Hematopoietic multipotent progenitor cell treated with erythropoietin and hydrocortisone succinate and interleukin-3 and kit ligand, for 6 days (in vitro differentiated cells): ENCODE results near the gene GLS2.
"Not testable (repeated sequence)": the region's sequence is repeated elsewhere in the genome, so short reads cannot be mapped to it uniquely, and the experiment has no call there.

ENCODE experiments used
- DNase-seq: peaks from one replicate; pipeline ENCODE4 v3.0.0-alpha.2; 2015

GLS2 gene

DNA sequence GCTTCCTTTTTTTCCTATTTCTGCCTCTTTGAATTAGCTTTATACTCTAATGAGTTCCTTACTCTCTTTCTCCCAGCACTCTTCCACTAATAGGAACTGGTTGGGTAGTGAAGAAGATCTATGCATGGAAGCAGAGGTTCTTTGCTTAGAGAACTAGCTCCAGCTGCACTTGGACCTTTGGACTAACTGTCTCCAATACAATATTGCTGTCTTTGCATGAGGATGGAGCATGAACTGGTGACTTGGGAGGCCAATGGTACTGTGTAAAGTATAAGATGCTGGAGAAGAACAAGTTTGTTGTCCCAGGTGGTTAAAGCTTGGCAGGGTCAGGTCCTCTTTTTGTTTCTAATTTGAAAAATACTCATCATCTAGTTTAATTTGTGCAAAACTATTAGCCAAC lies 2.4 kb upstream of the GLS2 start:
- DNase-seq, result no peak

DNA sequence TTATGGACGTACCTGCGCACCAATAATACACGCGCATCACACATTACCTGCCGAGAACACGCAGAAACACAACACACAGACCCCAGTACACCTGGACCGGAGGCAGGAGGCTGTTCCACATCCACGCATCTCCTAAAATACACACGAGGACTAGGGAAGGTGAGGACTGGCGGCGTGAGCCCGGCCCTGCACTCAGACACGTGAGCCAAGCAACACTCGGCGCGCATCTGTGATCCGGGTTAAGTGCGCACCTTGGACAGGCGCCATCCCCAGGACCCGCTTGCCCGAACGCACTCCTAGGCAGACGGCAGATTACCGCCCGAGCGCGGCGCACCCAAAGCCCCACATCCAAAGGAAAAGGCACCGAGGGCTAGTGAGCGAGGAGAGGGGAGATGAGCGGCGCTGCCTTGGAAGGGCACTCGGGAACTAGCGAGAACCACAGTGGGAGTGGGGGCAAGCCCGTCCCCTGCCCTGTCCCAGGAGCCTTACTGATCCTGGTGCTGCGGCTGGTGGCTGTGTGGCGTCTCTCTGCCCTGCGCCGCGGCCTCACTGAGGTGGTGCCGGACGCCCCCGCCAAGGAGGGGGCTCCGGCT lies 417 bp downstream of the GLS2 start:
- peak; percentile 29 for DNase-seq

DNA sequence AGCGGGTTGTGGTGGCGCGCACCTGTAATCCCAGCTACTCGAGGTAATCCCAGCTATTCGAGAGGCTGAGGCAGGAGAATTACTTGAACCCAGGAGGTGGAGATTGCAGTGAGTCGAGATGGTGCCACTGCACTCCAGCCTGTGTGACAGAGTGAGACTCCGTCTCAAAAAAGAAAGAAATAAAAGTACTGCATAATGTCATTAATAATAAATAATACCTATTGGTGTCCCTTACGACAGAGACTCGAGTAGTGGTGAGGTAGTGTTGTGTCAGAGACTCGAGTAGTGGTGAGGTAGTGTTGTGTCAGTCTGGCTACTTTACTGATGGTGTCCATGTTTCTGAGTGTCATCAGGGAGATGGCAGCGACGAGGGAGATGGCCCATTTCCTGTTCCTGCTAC lies 1.3 kb downstream of the GLS2 start:
- no peak for DNase-seq

DNA sequence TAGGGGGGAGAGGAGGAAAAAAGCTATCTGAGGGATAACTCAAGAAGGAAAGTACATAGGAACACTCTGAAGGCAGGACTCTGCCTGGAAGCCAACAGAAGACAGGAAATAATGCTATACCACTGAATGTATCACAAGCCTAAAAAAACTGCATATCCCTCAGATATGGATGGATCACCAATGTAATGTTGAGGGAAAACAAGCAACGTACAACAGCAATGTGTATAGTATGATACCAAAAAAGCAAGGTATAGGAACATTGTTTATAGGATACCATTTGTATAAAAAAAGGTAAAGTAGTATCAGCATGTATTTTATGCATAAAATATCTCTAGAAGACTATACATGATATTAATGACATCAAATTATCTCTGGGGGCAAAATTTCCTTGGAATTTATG lies 3.4 kb downstream of the GLS2 start:
- no peak for DNase-seq

DNA sequence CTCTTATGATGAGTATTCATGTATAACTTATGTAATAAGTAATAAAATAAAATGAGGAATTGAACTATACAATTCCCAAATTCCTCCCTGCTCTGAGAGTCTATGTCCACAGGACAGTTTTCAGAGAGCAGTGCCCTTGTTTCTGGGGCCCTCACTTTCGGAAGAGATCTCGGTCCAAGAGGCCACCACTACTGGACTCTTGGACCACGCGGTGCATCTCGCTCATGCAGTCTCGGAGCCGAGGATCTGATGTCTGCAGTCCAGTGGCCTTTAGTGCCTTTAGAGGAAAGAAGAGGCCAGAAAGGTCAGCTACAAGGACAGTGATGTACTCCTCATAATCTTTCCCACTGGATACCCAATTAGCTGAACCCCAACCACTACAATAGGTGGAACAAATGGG lies 8.3 kb downstream of the GLS2 start:
- DNase-seq, result no peak

DNA sequence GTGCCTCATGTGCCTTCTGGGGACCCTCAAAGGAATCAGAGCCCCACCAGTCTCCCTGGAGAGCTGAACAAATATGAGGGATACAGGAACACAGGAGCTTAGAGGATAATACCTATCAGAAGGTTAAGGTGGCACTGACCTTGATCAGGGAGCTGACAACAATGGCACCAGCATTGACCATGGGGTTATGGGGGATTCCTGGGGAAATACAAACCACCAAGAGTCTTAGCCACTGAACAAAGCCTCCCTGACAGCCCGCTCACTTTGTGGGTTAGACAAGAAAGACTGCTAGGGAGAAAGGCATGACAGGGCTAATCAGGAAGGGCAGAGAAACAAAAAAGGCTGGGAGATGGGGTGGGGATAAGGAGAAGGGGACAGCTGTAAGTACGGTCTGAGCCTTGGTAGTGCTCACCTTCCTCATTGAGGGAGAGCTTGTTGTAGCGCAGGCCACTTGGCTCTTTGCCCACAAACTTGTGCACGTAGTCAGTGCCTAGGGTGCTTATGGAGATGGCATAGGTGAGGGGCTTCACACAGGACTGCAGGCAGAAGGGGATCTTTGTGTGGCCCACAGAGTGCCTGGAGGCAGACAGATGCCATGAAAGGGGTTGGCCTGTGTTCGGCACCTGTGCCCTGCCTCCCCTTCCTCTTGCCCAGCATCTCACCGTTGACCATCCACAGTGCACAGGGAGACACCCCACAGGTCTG lies 10.3 kb downstream of the GLS2 start:
- DNase-seq, result no peak

DNA sequence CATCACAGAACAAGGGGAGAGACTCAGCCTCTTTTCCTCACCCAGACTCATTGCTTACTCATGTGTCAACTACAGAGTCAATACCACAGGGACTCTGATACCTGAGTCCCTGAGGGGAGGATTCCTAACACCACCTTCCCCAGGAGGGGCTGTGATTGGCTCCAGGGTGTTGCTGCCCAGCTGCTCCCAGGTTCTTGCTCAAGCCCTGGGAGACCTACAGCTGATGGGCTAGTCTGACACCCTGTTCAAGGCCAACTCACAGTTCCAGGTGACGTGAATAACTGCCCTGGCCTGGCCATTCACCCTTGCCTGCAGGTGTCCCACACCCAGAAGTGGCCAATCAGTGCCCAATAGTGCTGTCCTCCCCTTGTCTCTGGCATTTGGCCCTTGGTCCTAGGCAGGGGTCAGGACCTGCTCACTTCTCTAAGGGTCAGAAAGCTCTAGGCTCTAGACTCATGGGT lies 11.0 kb downstream of the GLS2 start:
- no peak for DNase-seq

DNA sequence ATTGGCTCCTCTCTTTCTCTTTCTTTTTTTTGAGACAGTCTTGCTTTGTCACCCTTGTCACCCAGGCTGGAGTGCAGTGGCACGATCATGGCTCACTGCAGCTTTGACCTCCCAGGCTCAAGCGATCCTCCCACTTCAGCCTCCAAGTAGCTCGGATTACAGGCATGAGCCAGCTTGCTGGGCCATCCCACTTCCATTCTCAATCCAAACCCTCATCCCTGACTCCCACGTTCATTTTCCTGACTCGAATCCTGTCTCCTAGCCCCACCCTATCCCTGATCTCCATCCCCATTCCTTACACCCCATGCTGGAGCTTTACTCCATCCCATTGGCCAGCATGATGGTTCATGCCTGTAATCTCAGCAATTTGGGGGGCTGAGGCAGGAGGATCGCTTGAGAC lies 11.8 kb downstream of the GLS2 start:
- DNase-seq, result no peak

DNA sequence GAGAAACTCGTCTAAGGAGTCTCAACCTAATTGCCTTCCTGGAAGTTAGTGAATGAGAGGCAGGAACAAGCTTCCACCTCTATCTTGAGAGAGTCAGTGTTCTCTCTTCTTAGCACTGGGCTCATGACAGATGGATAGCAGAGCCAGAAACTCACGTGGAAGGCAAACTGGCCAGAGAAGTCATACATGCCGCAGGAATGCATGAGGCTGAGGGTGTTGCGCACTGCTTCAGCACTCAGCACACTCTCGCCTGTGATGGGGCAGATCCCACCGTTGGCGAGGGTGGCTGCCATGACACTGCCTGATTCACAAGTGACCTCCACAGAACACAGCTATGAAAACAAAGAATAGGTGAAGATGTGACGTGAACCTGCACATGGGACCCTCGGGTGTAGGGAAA lies 13.6 kb downstream of the GLS2 start:
- DNase-seq, result no peak

DNA sequence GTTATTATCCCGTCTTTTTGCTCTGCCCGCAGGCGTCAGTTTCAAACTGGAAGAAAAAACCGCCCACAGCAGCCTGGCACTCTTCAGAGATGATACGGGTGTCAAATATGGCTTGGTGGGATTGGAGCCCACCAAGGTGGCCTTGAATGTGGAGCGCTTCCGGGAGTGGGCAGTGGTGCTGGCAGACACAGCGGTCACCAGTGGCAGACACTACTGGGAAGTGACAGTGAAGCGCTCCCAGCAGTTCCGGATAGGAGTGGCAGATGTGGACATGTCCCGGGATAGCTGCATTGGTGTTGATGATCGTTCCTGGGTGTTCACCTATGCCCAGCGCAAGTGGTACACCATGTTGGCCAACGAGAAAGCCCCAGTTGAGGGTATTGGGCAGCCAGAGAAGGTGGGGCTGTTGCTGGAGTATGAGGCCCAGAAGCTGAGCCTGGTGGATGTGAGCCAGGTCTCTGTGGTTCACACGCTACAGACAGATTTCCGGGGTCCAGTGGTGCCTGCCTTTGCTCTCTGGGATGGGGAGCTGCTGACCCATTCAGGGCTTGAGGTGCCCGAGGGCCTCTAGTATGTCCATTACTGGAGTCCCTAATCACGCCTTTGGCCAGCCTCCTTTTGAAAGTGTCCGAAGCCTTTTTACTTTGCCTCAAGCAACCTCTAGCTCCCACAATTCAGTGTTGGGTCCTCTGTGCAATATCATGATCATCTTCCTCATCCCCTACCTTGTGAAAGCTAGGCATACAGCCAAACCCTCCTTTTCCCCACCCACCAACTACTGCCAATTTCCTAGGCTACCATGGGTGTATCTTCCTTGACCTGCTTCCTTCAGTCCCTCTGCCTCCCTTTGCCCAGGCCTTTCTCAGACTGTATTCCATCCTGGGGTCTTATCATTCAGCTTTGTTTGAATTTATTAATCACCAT lies 18.7 kb downstream of the GLS2 start:
- peak; percentile 78 for DNase-seq

DNA sequence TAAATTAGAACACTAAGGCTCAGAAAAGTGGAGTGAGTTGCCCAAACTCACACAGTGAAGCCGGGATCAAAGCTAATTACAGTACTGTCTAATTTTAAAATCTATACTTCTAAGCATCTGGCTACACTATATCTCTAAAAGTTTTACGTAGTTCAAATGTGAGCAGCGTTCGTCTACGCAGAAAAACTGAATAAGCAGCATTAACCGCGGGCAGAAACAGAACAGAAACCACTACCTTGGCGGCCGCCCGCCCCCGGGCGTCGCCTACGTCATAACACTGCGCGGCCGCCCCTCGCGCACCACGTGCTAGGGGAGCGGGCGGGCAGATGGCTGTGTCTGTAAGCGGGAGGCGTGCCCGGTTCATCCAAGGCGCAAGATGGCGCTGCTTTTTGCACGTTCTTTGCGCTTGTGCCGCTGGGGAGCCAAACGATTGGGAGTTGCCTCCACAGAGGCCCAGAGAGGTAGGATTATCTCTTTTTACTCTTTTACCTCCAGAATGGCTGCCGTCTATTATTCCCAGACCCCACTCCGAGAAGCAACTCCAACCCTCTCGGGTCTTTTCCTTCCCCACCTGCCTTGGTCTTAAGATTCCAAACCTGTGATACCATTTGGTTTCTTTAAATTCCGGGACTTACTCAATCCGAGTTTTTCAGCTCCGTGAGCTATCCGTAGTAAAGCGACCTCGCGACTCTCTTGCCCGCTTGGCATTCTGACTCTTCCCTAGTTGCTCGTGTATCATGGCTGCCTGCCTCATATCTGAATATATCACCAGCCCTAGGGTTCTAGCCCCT lies 19.6 kb downstream of the GLS2 start, which contains the start of gene SPRYD4:
Gene SPRYD4, plus strand, starts transcription at position 363 of the 791 bp plus-strand sequence. Its CDS starts 14 bp downstream, at position 377.
- peak; percentile 96 for DNase-seq

DNA sequence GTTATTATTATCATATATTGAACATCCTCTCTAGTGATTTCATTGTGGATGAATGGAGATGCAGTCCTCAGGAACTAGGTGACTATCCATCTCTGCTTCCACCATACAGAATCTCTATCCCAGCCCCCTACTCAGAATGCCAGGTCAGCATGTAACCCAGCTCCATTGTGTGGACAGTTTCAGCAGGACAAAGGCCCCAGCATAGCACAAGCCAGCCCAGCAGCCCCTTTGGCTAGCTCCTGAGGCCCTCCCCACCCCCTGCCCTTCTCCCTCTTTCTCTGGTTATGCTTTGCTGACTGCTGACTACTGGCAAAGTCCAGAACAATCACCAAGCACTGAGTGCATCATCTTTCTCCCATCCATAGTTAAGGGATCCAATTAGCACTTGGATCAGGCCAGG lies 25.4 kb downstream of the GLS2 start:
- no peak for DNase-seq

DNA sequence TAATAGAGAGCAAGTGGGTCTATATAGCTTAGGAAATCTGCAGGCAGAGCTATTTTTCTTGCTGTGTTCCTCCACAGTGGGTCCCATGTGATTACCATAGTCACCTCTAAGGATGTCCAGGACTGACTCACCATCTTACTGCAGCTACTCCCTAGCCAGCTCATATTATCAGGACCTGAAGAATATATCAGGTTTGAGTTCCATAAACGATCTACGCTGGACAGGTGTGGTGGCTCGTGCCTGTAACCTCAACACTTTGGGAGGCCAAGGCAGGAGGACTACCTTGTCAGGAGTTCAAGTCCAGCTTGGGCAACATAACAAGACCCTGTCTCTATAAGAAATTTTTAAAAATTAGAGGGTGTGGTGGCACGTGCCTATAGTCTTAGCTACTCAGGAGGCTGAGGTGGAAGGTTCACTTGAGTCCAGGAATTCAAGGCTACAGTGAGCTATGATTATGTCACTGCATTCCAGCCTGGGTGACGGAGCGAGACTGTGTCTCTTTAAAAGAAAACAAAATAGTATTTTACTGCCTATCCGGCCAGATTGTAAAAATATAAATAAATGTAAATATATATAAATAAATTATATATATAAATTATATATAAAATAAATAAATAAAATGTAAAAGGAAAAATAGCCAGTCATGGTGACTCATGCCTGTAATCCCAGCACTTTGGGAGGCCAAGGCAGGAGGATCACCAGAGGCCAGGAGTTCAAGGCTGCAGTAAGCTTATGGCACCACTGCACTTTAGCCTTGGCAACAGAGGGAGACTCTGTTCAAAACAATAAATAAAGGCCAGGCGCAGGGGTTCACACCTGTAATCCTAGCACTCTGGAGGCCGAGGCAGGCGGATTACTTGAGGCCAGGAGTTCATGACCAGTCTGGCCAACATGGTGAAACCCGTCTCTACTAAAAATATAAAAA lies 26.5 kb downstream of the GLS2 start:
- DNase-seq, result no peak

DNA sequence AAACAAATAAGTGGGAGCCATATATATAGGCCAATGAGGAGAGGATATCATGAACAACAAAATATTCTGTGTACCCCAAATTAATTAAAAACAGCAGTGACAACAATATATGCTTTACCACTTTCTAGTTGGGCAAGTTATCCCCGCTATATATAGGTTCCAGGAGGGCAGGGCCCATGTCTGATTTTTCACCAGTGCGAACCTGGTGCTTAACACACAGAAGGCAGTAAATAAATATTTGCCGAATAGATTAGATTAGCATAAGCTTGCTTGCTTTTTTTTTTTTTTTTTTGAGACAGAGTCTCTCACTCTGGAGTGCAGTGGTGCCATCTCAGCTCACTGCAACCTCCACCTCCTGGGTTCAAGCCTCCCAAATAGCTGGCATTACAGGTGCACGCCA lies 30.1 kb downstream of the GLS2 start:
- DNase-seq, result no peak

DNA sequence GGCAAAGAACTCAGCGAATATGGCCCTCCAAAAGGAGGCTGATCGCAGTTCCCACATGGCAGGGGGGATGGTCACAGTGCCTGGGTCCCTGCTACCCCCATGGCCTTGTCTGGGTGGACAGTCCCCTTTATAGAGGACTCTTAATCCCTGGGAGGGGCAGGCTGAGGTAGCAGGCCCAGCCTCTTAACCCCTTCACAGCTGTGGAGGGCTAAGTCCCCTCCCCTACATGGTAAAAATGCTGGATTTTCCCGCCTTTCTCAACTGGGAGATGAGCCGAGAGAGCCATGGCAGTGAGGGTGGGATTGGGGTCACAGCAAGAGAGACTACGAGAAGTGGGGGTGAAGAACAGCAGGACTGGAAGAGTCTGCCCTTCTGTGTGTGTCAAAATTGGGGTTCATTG lies 33.4 kb downstream of the GLS2 start, which contains the start of gene MIP:
Gene MIP, minus strand, starts transcription at position 101 of the 400 bp plus-strand sequence. Its CDS starts 44 bp downstream, at position 57.
- DNase-seq, result no peak

DNA sequence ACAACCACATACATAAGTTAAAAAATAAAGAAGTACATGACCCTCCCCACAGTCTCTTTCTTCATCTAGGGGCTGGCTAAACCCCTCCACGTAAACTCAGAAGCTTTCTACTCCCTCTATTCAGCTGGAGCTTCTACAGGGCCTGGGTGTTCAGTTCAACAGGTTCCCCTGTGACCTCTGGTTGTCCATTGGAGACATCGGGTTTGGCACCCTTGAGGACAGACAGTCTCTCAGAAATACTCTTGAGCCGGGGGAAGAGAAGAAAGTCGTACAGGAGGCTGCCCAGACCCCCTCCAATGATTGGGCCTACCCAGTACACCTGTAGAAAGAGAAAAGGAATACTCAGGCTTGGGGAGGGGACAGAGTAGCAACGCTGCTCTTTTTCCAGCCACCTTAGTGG lies 36.8 kb downstream of the GLS2 start:
- no peak for DNase-seq

DNA sequence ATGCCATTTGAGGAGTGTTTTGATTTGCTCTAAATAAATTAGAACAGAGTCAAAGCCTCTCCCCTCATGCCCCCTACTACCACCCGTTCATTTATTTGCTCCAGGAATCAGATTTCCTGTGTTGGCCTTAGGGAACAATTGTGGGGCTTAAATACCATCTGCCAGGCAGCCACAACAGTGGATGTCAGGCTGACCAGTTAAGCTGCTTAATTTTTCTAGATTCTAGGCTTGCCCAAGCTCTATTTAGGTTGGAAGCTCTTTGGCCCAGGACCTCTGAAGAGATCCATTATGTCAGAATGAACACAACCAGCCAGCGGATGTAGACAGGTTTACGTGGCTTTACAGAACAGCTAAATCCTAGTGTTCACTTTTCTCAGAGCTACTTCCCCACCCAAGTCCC lies 37.7 kb downstream of the GLS2 start:
- DNase-seq, result no peak

DNA sequence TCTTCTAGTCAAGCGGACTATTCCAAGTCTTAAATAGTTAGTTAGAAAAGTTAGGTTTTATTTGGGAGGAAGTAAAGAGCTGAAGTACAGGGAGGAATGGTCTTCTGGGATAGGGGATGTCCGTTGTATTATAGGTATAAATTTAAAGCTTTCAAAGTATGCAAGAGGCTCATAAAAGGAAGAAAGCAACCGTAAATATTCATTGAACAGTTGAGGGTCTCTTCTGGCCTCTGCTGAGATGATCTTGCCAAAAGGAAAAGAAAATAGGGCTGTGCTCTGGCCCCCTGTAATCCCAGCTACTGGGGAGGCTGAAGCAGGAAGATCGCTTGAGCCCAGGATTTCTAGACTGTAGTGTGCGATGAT lies 38.4 kb downstream of the GLS2 start:
- no peak for DNase-seq

DNA sequence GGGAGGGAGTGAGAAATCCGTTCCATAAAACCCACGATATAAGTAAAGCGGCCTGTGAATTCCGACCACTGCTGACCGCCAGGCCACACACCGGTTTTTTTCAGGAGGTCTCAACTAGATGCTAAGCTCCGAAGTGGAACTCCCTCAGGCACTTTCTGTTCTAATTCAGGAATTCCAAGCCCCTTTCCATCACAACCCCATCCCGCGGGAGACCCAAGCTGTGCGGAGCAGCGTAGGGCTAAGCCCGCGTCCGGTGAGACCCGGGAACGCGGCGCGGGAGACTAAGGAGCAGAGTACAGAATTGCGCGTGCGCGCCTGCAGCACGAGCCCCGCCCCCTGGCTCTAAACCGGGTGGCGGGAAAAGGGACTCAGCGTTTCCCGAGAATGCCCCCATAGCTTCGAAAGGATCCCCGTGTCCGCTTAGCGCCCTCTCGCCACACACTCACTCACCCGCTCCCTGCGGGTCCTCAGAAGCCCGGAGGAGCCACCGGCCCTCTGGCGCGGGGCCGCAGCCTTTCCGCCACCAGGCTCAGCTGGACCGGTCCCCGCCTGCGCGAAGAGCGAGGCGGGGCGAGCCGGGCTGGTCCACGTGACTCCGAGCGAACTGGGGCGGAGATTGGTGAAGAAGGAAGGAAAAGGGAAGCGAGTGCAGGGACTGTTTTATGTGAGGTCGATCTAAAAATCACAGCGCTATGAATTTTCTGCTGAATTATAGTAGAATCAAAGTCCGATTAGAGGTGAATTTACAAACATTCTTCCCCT lies 38.9 kb downstream of the GLS2 start, which contains the start of gene TIMELESS:
Gene TIMELESS, minus strand, starts transcription at position 567 of the 762 bp plus-strand sequence. CDS start 15,256 bp downstream, outside the sequence.
- DNase-seq, result peak; percentile 95

DNA sequence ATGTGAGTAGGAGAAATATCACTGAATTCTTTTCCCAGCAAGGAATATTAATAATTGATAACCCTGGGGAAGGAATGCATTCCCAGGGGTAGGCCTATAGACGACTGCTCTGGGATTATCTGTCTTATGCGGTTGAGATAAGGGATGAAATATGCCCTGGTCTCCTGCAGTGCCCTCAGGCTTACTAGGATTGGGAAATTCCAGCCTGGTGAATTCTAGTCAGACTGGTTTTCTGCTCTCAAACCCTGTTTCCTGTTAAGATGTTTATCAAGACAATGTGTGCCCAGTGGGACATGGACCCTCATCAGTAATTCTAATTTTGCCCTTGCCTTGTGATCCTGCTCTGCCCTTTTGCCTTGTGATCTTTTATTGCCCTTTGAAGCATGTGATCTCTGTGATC lies 44.8 kb downstream of the GLS2 start:
- DNase-seq, result not testable (repeated sequence)
